ENCODE measurements around the gene SOST. TPM values are rescaled to one million over a fixed set of nuclear protein-coding genes. Genes with fewer than 3 reads are reported as not detected.

SOST gene
- not detected for total RNA-seq
- long read RNA-seq = 0 reads

DNA sequence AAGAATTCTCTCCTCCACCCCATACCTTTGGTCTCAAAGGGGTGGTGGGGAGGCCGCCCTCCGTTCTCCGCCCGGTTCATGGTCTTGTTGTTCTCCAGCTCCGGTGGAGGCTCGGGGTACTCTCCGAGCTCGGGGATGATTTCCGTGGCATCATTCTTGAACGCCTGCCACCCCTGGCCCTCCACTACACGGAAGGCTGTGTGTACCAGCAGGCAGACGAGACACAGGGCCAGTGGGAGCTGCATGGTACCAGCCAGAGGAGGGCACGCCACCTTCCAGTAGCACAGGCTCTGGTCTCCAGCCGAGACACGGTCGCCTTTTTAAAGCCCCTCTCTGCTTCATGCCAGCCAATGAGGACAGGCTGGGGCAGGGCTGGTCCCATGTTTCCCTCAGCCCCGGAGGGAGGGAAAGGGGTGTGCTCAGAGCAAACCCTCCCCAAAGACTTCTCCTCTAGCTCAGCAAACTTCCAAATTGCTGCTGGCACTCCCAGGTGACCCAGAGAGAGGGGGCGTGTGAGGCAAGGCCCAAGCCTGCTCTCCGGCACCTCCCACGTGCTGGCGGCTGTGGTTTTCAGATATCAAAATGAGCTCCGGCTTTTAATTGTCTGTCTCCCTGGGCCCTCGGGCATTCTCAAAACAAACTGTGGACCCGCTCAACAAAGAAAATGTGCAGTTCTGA is at the start of gene SOST:
SOST (minus strand) TSS at position 295 of the 678 bp plus-strand sequence; CDS start at position 245, 50 bp downstream.
- Histone ChIP-seq H3K4me3 (no peak within 1 kb of the TSS), H3K9me3 (no peaks in the 10 kb centered on the region), H3K27ac (no peak within 1 kb of the TSS), H3K27me3 (ENCODE audit: low read depth) (peaks cover 38% of the 10 kb centered on the region), H3K36me3 (no peaks in the 10 kb centered on the region), H3K4me1 (peaks cover 19% of the 10 kb centered on the region)
- no peak for DNase-seq
- ATAC-seq = no peak
- intact Hi-C loops (cut with DNase I) = no loop called here
- TF ChIP-seq, protein P1, sequence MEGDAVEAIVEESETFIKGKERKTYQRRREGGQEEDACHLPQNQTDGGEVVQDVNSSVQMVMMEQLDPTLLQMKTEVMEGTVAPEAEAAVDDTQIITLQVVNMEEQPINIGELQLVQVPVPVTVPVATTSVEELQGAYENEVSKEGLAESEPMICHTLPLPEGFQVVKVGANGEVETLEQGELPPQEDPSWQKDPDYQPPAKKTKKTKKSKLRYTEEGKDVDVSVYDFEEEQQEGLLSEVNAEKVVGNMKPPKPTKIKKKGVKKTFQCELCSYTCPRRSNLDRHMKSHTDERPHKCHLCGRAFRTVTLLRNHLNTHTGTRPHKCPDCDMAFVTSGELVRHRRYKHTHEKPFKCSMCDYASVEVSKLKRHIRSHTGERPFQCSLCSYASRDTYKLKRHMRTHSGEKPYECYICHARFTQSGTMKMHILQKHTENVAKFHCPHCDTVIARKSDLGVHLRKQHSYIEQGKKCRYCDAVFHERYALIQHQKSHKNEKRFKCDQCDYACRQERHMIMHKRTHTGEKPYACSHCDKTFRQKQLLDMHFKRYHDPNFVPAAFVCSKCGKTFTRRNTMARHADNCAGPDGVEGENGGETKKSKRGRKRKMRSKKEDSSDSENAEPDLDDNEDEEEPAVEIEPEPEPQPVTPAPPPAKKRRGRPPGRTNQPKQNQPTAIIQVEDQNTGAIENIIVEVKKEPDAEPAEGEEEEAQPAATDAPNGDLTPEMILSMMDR (IDR thresholded peaks at IDR 0.05) = no peak

DNA sequence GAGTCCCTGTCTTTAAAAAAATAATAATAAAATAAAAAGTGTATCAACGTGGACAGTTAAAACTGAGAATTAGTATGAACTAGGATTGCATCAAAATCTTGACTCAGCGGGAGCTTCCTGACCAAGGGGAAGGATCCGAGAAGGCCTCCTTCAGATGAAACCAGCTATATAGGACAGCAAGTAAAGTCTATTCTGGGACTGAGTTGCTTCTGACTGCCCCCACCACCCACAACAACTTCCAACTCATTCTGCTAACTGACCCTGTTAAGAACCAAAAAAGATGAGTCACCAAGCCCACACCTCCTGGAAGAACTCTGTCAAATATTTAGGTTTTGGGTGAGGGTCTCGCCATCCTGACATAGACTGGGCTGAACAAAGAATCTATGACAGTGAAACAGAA is 49.5 kb upstream of the SOST start:
- Histone ChIP-seq H3K4me3 (no peak overlapping the region), H3K9me3 (no peaks in the 10 kb centered on the region), H3K27ac (no peak overlapping the region), H3K36me3 (peaks cover 25% of the 10 kb centered on the region), H3K27me3 (ENCODE audit: low read depth) (no peaks in the 10 kb centered on the region), H3K4me1 (no peaks in the 10 kb centered on the region)
- intact Hi-C loops (cut with DNase I) = no loop called here
- no peak for ATAC-seq
- DNase-seq = no peak
- TF ChIP-seq, protein P1 (IDR thresholded peaks at IDR 0.05) = no peak

DNA sequence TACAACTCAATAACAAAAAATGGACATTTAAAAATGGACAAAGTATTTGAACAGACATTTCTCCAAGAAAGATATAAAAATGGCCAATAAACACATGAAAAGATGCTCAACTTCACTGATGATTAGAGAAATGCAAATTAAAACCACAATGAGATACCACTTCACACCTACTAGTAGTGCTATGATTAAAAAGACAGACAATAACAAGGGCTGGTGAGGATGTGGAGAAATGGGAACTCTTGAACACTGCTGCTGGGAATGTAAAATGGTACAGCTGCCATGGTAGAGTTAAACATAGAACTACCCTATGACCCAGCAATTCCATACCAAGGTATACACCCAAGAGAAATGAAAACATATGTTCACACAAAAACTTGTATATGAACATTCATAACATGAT is 46.5 kb upstream of the SOST start:
- H3K27me3 ChIP-seq (ENCODE audit: low read depth) = no peaks in the 10 kb centered on the region
- no peak for ATAC-seq
- intact Hi-C loops (cut with DNase I) = no loop called here

DNA sequence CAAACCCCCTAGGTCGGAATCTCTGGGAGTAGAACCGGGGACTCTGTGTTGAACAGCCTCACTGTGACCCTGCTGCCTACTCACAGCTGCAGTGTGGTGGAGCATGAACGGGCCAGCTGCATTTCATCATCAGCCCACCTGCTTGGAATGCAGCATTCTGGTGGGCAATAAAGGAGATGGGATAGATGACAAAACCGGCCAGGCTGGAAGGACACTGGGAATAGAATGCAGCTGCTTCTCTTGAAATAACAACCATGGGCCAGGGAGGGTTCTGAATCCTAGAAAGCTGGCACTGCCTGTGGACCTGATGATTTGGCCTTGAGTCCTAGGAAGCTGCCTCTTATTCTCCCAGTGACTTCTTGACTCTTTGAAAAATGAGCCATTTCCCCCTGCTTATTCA is 45.2 kb upstream of the SOST start:
- Histone ChIP-seq H3K4me1 (no peaks in the 10 kb centered on the region), H3K4me3 (no peak overlapping the region), H3K27me3 (ENCODE audit: low read depth) (no peaks in the 10 kb centered on the region), H3K36me3 (peaks cover 13% of the 10 kb centered on the region), H3K9me3 (no peaks in the 10 kb centered on the region), H3K27ac (no peak overlapping the region)
- TF ChIP-seq, protein P1 (IDR thresholded peaks at IDR 0.05) = no peak
- DNase-seq (no peak), ATAC-seq (no peak)
- intact Hi-C loops (cut with DNase I) = no loop called here

More for the DNA sequence above, 46.5 kb upstream of the SOST start:
- Histone ChIP-seq H3K4me1 (no peaks in the 10 kb centered on the region), H3K36me3 (peaks cover 20% of the 10 kb centered on the region), H3K4me3 (no peak overlapping the region), H3K27ac (no peak overlapping the region), H3K9me3 (no peaks in the 10 kb centered on the region)
- DNase-seq = no peak
- TF ChIP-seq, protein P1 (IDR thresholded peaks at IDR 0.05) = no peak

DNA sequence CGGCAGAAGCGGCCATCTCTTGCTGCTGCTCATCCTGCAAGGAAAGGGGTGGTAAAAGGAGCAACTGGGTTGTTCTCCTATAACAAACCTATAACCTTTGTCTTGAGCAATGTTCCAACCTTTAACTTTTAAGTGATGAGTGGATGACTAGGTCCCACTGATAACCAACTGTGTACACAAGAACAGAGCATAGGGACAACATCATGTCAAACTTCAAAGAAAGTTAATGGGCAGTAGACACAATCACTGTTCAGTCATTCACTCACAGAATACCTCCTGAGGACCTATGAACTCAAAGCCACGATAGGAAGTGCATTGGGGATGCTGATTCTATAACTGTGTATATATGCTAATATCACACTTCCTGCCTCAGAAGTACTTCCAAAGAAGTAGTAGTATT is 43.3 kb upstream of the SOST start:
- intact Hi-C loops (cut with DNase I) = no loop called here
- Histone ChIP-seq H3K4me3 (no peak overlapping the region), H3K36me3 (peaks cover 5% of the 10 kb centered on the region), H3K9me3 (no peaks in the 10 kb centered on the region), H3K4me1 (no peaks in the 10 kb centered on the region), H3K27me3 (ENCODE audit: low read depth) (no peaks in the 10 kb centered on the region), H3K27ac (no peak overlapping the region)
- TF ChIP-seq, protein P1 (IDR thresholded peaks at IDR 0.05) = no peak
- DNase-seq (no peak), ATAC-seq (no peak)
